IPS-18a (cell line): ENCODE data around the gene GOPC.

ENCODE experiments used
- H3K27ac ChIP-seq: one replicate; pipeline ENCODE4 v1.5.1; 2013; ENCODE audit warnings: low read length
- H3K27me3 ChIP-seq: one replicate; pipeline ENCODE4 v1.6.1; 2013; ENCODE audit warnings: mild to moderate bottlenecking, low read length; ENCODE audit not compliant: control insufficient read depth, insufficient read depth
- H3K36me3 ChIP-seq: one replicate; pipeline ENCODE4 v1.6.1; 2013; ENCODE audit warnings: low read depth, low read length; ENCODE audit not compliant: control insufficient read depth
- H3K4me1 ChIP-seq: one replicate; pipeline ENCODE4 v1.6.1; 2013; ENCODE audit warnings: low read depth, low read length; ENCODE audit not compliant: control insufficient read depth
- H3K4me3 ChIP-seq: one replicate; pipeline ENCODE4 v1.5.1; 2013; ENCODE audit warnings: low read length
- H3K9ac ChIP-seq: one replicate; pipeline ENCODE4 v1.6.1; 2013; ENCODE audit warnings: mild to moderate bottlenecking, low read length, moderate library complexity
- H3K9me3 ChIP-seq: one replicate; pipeline ENCODE4 v1.6.1; 2013; ENCODE audit warnings: low read depth, low read length; ENCODE audit not compliant: control insufficient read depth

GOPC gene

GRCh38 chr6:117615750-117616390 is 13.6 kb upstream of the GOPC start:
- Histone ChIP-seq H3K4me3 (peak overlapping the region; percentile 6), H3K9me3 (no peaks in the 10 kb centered on the region), H3K4me1 (peaks cover 44% of the 10 kb centered on the region), H3K27ac (no peak overlapping the region), H3K9ac (no peak overlapping the region), H3K36me3 (no peaks in the 10 kb centered on the region), H3K27me3 (no peaks in the 10 kb centered on the region)

- Histone ChIP-seq H3K4me3 (peak overlapping the region; percentile 32), H3K9ac (peak overlapping the region; percentile 32), H3K9me3 (no peaks in the 10 kb centered on the region), H3K4me1 (peaks cover 44% of the 10 kb centered on the region), H3K36me3 (no peaks in the 10 kb centered on the region), H3K27me3 (no peaks in the 10 kb centered on the region), H3K27ac (no peak overlapping the region)
These were observed 11.7 kb upstream of the GOPC start for GRCh38 chr6:117613920-117614560.

- Histone ChIP-seq H3K9ac (no peak overlapping the region), H3K27me3 (no peaks in the 10 kb centered on the region), H3K4me1 (peaks cover 14% of the 10 kb centered on the region), H3K9me3 (no peaks in the 10 kb centered on the region), H3K36me3 (no peaks in the 10 kb centered on the region), H3K4me3 (no peak overlapping the region), H3K27ac (no peak overlapping the region)
These were observed 5.2 kb upstream of the GOPC start for GRCh38 chr6:117607511-117607910.

- H3K9me3 ChIP-seq: no peaks in the 10 kb centered on the region
- H3K27me3 ChIP-seq: no peaks in the 10 kb centered on the region
- no peak overlapping the region for H3K9ac ChIP-seq
- no peak overlapping the region for H3K4me3 ChIP-seq
- no peaks in the 10 kb centered on the region for H3K36me3 ChIP-seq
- no peak overlapping the region for H3K27ac ChIP-seq
- H3K4me1 ChIP-seq: no peaks in the 10 kb centered on the region
These were observed 3.0 kb upstream of the GOPC start for GRCh38 chr6:117605169-117605826.

- Histone ChIP-seq H3K36me3 (no peaks in the 10 kb centered on the region), H3K4me3 (no peak overlapping the region), H3K9me3 (no peaks in the 10 kb centered on the region), H3K27ac (no peak overlapping the region), H3K4me1 (no peaks in the 10 kb centered on the region), H3K27me3 (no peaks in the 10 kb centered on the region), H3K9ac (no peak overlapping the region)
These were observed 1.5 kb upstream of the GOPC start for GRCh38 chr6:117603821-117604220.

GRCh38 chr6:117602899-117603588 is 733 bp upstream of the GOPC start:
- H3K9ac ChIP-seq: peak overlapping the region; percentile 63
- no peak overlapping the region for H3K27ac ChIP-seq
- no peaks in the 10 kb centered on the region for H3K9me3 ChIP-seq
- H3K36me3 ChIP-seq: no peaks in the 10 kb centered on the region
- H3K27me3 ChIP-seq: no peaks in the 10 kb centered on the region
- H3K4me3 ChIP-seq: peak overlapping the region; percentile 64
- H3K4me1 ChIP-seq: no peaks in the 10 kb centered on the region

- H3K36me3 ChIP-seq: no peaks in the 10 kb centered on the region
- no peaks in the 10 kb centered on the region for H3K27me3 ChIP-seq
- peak overlapping the region; percentile 63 for H3K9ac ChIP-seq
- no peak overlapping the region for H3K27ac ChIP-seq
- no peaks in the 10 kb centered on the region for H3K9me3 ChIP-seq
- H3K4me3 ChIP-seq: peak overlapping the region; percentile 64
- no peaks in the 10 kb centered on the region for H3K4me1 ChIP-seq
These were observed 530 bp downstream of the GOPC start for GRCh38 chr6:117601811-117602150.

- Histone ChIP-seq H3K4me1 (no peaks in the 10 kb centered on the region), H3K4me3 (no peak overlapping the region), H3K9me3 (no peaks in the 10 kb centered on the region), H3K9ac (no peak overlapping the region), H3K27me3 (no peaks in the 10 kb centered on the region), H3K36me3 (no peaks in the 10 kb centered on the region), H3K27ac (no peak overlapping the region)
These were observed 2.1 kb downstream of the GOPC start for GRCh38 chr6:117600008-117600743.

GRCh38 chr6:117597755-117598154 is 4.6 kb downstream of the GOPC start:
- no peaks in the 10 kb centered on the region for H3K4me1 ChIP-seq
- H3K4me3 ChIP-seq: no peak overlapping the region
- H3K27me3 ChIP-seq: no peaks in the 10 kb centered on the region
- H3K27ac ChIP-seq: no peak overlapping the region
- no peaks in the 10 kb centered on the region for H3K36me3 ChIP-seq
- H3K9me3 ChIP-seq: no peaks in the 10 kb centered on the region
- H3K9ac ChIP-seq: no peak overlapping the region

- Histone ChIP-seq H3K9me3 (no peaks in the 10 kb centered on the region), H3K9ac (no peak overlapping the region), H3K27me3 (no peaks in the 10 kb centered on the region), H3K36me3 (no peaks in the 10 kb centered on the region), H3K4me1 (no peaks in the 10 kb centered on the region), H3K27ac (no peak overlapping the region), H3K4me3 (no peak overlapping the region)
These were observed 7.0 kb downstream of the GOPC start for GRCh38 chr6:117595099-117595923.
